Mammary epithelial cell (primary cell): ENCODE data around the gene SLC25A21.

Experiments used
- CTCF ChIP-seq, 2 donors: IDR thresholded peaks in 1 of 2; conservative IDR thresholded peaks in 1 of 2; 2 replicates each; pipeline ENCODE4 v1.5.1; 2011 to 2012; ENCODE audit warnings: inconsistent platforms in 2 of 2, low read length in 2 of 2, mild to moderate bottlenecking in 2 of 2, control low read depth in 1 of 2, low read depth in 1 of 2; ENCODE audit not compliant: insufficient read depth in 1 of 2; ENCODE audit errors: extremely low read depth in 1 of 2
- EZH2 ChIP-seq: IDR thresholded peaks from 2 replicates; pipeline ENCODE4 v1.6.1; 2012; ENCODE audit warnings: low read length, inconsistent platforms, borderline replicate concordance

GRCh38 chr14:36653962-36654793, 518.2 kb downstream of the SLC25A21 start:
- TF ChIP-seq EZH2, result no peak
- no peak for TF ChIP-seq CTCF (conservative IDR thresholded peaks at IDR 0.05 in 1 of 2, IDR thresholded peaks at IDR 0.05 in 1 of 2; ENCODE audit: extremely low read depth in 1 of 2, insufficient read depth in 1 of 2, low read depth in 1 of 2, low read length in 2 of 2)
